ENCODE measurements around the gene TRPV3.
"Not testable (repeated sequence)": the region's sequence is repeated elsewhere in the genome, so short reads cannot be mapped to it uniquely, and the experiment has no call there.

The TRPV3 gene

DNA sequence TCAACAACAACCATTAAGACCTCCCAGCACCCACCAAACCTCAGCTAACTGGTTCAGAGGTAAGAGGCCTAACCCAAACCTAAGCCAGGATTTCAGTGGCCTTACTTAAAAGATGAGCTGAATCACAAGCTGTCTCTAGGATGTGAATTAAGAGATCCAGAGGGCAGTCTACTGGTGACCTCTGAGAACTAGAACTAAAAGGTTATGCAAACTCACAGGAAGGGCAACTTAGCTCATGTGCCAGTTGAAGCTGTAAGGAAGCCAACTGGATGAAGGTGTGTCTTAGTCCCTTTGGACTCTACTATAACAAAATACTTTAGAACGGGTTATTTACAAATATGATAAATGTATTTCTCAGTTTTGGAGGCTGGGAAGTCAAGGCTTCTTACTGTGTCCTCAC, 91.3 kb downstream of the TRPV3 start:
- DNase-seq, result not testable (repeated sequence)
